Germinal center (tissue), 1 donor: ENCODE measurements around the gene CITED2.

Experiments
- DNase-seq: peaks from one replicate; pipeline ENCODE4 v3.0.0; 2012; ENCODE audit warnings: mixed read lengths, low spot score

CITED2 gene

GRCh38 chr6:139381216-139381865 is 6.9 kb upstream of the CITED2 start:
- DNase-seq: no peak

- DNase-seq: no peak
These were observed 6.2 kb upstream of the CITED2 start for GRCh38 chr6:139380611-139381010.

GRCh38 chr6:139380168-139380567 is 5.7 kb upstream of the CITED2 start:
- no peak for DNase-seq

- no peak for DNase-seq
These were observed 4.5 kb upstream of the CITED2 start for GRCh38 chr6:139378882-139379341.

GRCh38 chr6:139378226-139378625 is 3.8 kb upstream of the CITED2 start:
- DNase-seq: no peak

- no peak for DNase-seq
These were observed 2.3 kb upstream of the CITED2 start for GRCh38 chr6:139376604-139377218.

GRCh38 chr6:139376017-139376330 is 1.5 kb upstream of the CITED2 start:
- no peak for DNase-seq

GRCh38 chr6:139375226-139376016 is 973 bp upstream of the CITED2 start:
- peak; percentile 83 for DNase-seq

- no peak for DNase-seq
These were observed 506 bp downstream of the CITED2 start for GRCh38 chr6:139373928-139374356.

GRCh38 chr6:139373154-139373927 is 1.1 kb downstream of the CITED2 start:
- peak; percentile 60 for DNase-seq

- no peak for DNase-seq
These were observed 1.9 kb downstream of the CITED2 start for GRCh38 chr6:139372326-139373153.

GRCh38 chr6:139371421-139372203 is 2.8 kb downstream of the CITED2 start:
- no peak for DNase-seq

GRCh38 chr6:139370999-139371345 is 3.5 kb downstream of the CITED2 start:
- DNase-seq: no peak

- DNase-seq: no peak
These were observed 4.0 kb downstream of the CITED2 start for GRCh38 chr6:139370283-139370998.

GRCh38 chr6:139369568-139370282 is 4.7 kb downstream of the CITED2 start:
- peak; percentile 35 for DNase-seq

- DNase-seq: no peak
These were observed 5.4 kb downstream of the CITED2 start for GRCh38 chr6:139369068-139369467.

- DNase-seq: no peak
These were observed 5.8 kb downstream of the CITED2 start for GRCh38 chr6:139368661-139369060.

GRCh38 chr6:139367810-139368351 is 6.6 kb downstream of the CITED2 start:
- no peak for DNase-seq

- no peak for DNase-seq
These were observed 9.5 kb downstream of the CITED2 start for GRCh38 chr6:139364982-139365379.
